HEK293 (cell line): Measurements from ENCODE around the gene DEFB131B.
A peak's percentile ranks its signal among the peaks of the same experiment; 100 is the strongest.

Experiments used
- ELK4 ChIP-seq: IDR thresholded peaks from 2 replicates; pipeline ENCODE4 v1.6.1; 2011; ENCODE audit warnings: mild to moderate bottlenecking, low read depth, low read length, borderline replicate concordance
- GFI1B ChIP-seq: fragments of 450-650 bp; formaldehyde crosslinking; IDR thresholded peaks from 2 replicates; pipeline ENCODE4 v1.5.1; 2016; ENCODE audit warnings: missing biosample characterization, missing genetic modification characterization
- PRDM10 ChIP-seq: fragments of 450-650 bp; formaldehyde crosslinking; IDR thresholded peaks from 2 replicates; pipeline ENCODE4 v1.5.1; 2016; ENCODE audit warnings: missing biosample characterization, missing genetic modification characterization
- TCF7L2 ChIP-seq: IDR thresholded peaks from 2 replicates; pipeline ENCODE4 v1.6.1; 2011; ENCODE audit warnings: low read depth, mild to moderate bottlenecking, inconsistent platforms, low read length, moderate library complexity, borderline replicate concordance
- ZBTB10 ChIP-seq: fragments of 450-650 bp; formaldehyde crosslinking; IDR thresholded peaks from 2 replicates; pipeline ENCODE4 v1.5.1; 2016; ENCODE audit warnings: missing biosample characterization, missing genetic modification characterization
- ZBTB11 ChIP-seq: fragments of 450-650 bp; formaldehyde crosslinking; conservative IDR thresholded peaks from 2 replicates; pipeline ENCODE4 v1.5.1; 2016; ENCODE audit warnings: low read depth, missing biosample characterization, missing genetic modification characterization
- ZBTB20 ChIP-seq: fragments of 450-650 bp; formaldehyde crosslinking; IDR thresholded peaks from 2 replicates; pipeline ENCODE4 v1.5.1; 2016; ENCODE audit warnings: missing biosample characterization, missing genetic modification characterization
- ZNF169 ChIP-seq: fragments of 450-650 bp; formaldehyde crosslinking; IDR thresholded peaks from 2 replicates; pipeline ENCODE4 v1.5.1; 2016; ENCODE audit warnings: missing biosample characterization, missing genetic modification characterization
- ZNF18 ChIP-seq: fragments of 450-650 bp; formaldehyde crosslinking; IDR thresholded peaks from 2 replicates; pipeline ENCODE4 v1.5.1; 2016; ENCODE audit warnings: missing biosample characterization, missing genetic modification characterization
- ZNF274 ChIP-seq, 2 experiments: fragments of 200-500 bp in 1 of 2; fragments of 450-650 bp in 1 of 2; sonication (Bioruptor generic) in 1 of 2; formaldehyde crosslinking in 1 of 2; IDR thresholded peaks; 2 replicates each; pipeline versions ENCODE4 v1.5.1 to v1.6.1; 2014 to 2016; ENCODE audit warnings: borderline replicate concordance in 1 of 2, inconsistent platforms in 1 of 2, low read length in 1 of 2, missing biosample characterization in 1 of 2, missing genetic modification characterization in 1 of 2
- ZNF549 ChIP-seq: fragments of 450-650 bp; IDR thresholded peaks from 2 replicates; pipeline ENCODE4 v1.5.1; 2018; ENCODE audit warnings: missing biosample characterization, missing genetic modification characterization, mild to moderate bottlenecking, inconsistent platforms, moderate library complexity
- ZNF558 ChIP-seq: fragments of 450-650 bp; formaldehyde crosslinking; IDR thresholded peaks from 2 replicates; pipeline ENCODE4 v1.5.1; 2016; ENCODE audit warnings: missing biosample characterization, missing genetic modification characterization
- ZNF596 ChIP-seq: fragments of 450-650 bp; IDR thresholded peaks from 2 replicates; pipeline ENCODE4 v1.5.0; 2018; ENCODE audit warnings: missing biosample characterization, mild to moderate bottlenecking, missing genetic modification characterization, moderate library complexity

Gene DEFB131B

GRCh38 chr11:71928737-71929443, 50.6 kb downstream of the DEFB131B start, which contains the start of gene RNF121 (continued):
- TF ChIP-seq ELK4 (no peak), ZNF274 (IDR thresholded peaks at IDR 0.05; ENCODE audit: low read length) (no peak), ZNF274 (tag by site-specific recombination; IDR thresholded peaks at IDR 0.05; ENCODE audit: borderline replicate concordance) (no peak), TCF7L2 (no peak), PRDM10 (peak; percentile 60), ZNF169 (tag by site-specific recombination) (no peak), ZNF549 (tag by site-specific recombination) (no peak), GFI1B (no peak), ZNF558 (tag by site-specific recombination) (no peak), ZNF596 (tag by site-specific recombination) (no peak), ZBTB11 (tag by site-specific recombination) (peak; percentile 23), ZNF18 (tag by site-specific recombination) (no peak), ZBTB20 (tag by site-specific recombination) (no peak; the same call in 1 of the 2 replicates), ZBTB10 (no peak)
